ENCODE results near the gene CABLES2.
A peak's percentile ranks its signal among the peaks of the same experiment; 100 is the strongest.

The CABLES2 gene

DNA sequence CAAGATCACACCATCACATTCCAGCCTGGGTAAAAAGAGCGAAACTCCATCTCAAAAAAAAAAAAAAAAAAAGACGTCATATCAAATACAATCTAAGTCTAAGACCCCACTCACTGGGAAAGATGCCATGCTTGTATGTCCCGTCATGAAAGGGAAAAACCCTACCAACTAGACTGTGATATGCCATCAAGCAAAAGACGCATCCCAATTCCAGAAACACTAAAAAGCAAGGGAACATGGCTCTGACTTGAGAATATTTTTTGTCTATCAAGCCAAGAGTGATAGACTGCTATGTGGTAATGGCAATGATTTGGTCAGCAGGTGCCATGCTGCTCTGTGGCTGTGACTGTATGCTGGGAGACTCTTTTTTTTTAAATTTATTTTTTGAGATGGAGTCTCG lies 63.0 kb downstream of the CABLES2 start:
- DNase-seq = no peak

DNA sequence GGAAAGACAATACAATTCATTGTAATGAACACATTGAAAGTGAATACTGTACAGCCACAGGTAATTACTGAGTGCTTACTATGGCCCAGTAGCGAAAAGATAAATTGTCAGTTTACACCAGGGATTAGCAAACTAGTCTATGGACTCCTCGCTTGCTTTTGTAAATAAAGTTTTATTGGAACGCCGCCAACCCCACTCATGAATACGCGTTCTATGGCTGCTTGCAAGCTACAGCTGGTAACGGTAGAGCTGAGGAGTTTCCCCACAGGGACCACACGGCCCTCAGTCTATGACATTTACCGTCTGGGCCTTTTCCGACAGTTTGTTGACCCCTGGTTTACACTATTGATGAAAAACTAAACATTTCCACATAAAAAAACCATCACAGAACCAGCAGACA lies 64.2 kb downstream of the CABLES2 start:
- peak; percentile 76 for DNase-seq

DNA sequence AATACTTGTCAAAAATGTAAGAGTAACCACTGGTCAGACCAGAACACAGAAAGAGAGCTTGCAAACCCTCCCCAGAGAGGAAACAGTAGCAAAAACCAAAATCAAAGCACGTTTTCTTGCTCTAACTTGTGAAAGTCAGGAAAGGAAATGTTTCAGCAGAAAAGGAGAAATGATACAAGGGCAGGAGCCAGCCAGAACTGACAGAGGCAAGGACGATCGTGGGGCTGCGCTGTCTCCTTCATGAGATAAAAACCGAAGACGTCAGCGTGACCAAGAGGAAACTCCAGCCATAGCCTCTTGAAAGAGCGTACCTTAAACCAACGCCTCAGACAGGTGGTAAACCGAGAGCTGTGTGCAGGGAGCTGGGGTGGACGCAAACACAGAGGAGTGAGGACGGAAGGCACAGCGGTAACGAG lies 67.4 kb downstream of the CABLES2 start:
- no peak for DNase-seq
